HUES48 (cell line): ENCODE measurements around the gene GMPPB.

ENCODE experiments used
- H3K27ac ChIP-seq: one replicate; pipeline ENCODE4 v1.7.0; 2013; ENCODE audit warnings: low read depth, low read length, inconsistent platforms
- H3K27me3 ChIP-seq: 2 replicates; pipeline ENCODE4 v1.6.1; 2013; ENCODE audit warnings: mild to moderate bottlenecking, low read length; ENCODE audit not compliant: control insufficient read depth, insufficient read depth
- H3K36me3 ChIP-seq: 2 replicates; pipeline ENCODE4 v1.6.1; 2013; ENCODE audit warnings: low read length; ENCODE audit not compliant: control insufficient read depth, insufficient read depth
- H3K4me1 ChIP-seq: 2 replicates; pipeline ENCODE4 v1.6.1; 2013; ENCODE audit warnings: mild to moderate bottlenecking, low read length; ENCODE audit not compliant: control insufficient read depth, insufficient read depth
- H3K4me3 ChIP-seq: 2 replicates; pipeline ENCODE4 v1.5.1; 2013; ENCODE audit warnings: mild to moderate bottlenecking, low read depth, low read length
- H3K9ac ChIP-seq: 2 replicates; pipeline ENCODE4 v1.6.1; 2013; ENCODE audit warnings: mild to moderate bottlenecking, low read depth, low read length, moderate library complexity
- H3K9me3 ChIP-seq: 2 replicates; pipeline ENCODE4 v1.6.1; 2013; ENCODE audit warnings: low read length; ENCODE audit not compliant: control insufficient read depth, insufficient read depth

GMPPB gene

DNA sequence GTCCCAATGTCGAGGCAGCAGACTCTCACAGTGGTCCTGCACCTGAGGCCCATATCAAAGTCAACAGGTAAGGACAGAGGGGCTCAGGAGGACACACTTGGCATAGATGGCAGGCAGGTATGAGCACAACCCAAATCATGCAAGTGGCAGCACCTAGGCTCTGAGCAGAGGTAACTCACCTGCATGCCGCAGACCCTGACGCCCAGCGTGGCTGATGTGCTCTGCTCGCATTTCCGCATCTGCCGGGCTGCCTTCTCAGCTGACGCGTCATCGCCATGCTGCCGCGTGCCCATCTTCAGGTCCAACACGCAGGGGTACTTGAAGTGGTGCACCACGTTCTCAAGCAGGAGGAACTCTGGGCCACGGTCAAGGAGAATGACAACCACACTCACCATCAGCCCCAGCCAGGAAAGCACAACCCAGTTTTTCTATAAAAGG, 4.2 kb upstream of the GMPPB start:
- H3K36me3 ChIP-seq, result peaks cover 55% of the 10 kb centered on the region

DNA sequence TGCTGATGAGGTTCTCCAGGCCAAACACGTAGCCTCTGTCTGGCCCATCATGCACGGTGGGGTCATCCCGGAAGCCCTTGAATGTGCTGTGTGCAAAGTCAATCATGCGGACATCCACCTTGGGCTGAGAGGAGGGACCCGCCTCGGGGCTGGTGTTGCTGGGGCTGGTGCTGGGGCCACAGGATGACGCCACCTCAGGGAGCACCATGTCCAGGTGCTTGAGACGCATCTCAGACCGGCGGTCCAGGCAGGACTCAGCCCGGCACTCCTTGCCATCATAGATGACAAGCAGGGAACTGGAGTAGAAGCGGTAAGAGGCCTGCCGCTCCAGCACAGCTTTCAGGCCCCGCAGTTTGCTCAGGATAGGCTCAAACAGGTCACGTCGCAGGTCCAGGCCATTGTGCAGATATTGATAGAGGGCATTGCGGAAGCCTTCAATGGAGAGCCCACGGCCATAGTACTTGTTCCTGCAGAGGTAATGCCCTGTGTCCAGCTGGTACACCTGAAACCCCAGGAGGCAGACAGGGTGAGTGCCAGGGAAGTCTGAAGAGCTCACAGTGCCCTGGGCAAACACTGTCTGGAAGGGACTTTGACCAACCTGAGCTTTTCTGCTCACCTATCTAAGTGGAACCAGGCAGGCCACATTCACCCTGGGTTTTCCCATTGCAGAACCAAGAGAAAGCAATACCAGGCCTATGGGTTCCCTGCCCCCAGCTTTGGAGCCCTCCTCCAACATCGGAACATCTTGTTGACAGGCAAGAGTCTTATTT, 3.6 kb upstream of the GMPPB start:
- H3K36me3 ChIP-seq, result peaks cover 52% of the 10 kb centered on the region
- no peak overlapping the region for H3K27ac ChIP-seq
- H3K4me3 ChIP-seq, result no peak overlapping the region
- no peak overlapping the region for H3K9ac ChIP-seq
- H3K4me1 ChIP-seq, result peaks cover 4% of the 10 kb centered on the region; the same call in 1 of the 2 replicates
- no peaks in the 10 kb centered on the region for H3K9me3 ChIP-seq
- no peaks in the 10 kb centered on the region for H3K27me3 ChIP-seq

More for the DNA sequence above, 4.2 kb upstream of the GMPPB start:
- H3K4me3 ChIP-seq, result no peak overlapping the region
- H3K9me3 ChIP-seq, result no peaks in the 10 kb centered on the region
- peaks cover 4% of the 10 kb centered on the region; the same call in 1 of the 2 replicates for H3K4me1 ChIP-seq
- H3K27ac ChIP-seq, result no peak overlapping the region
- no peak overlapping the region for H3K9ac ChIP-seq
- no peaks in the 10 kb centered on the region for H3K27me3 ChIP-seq

DNA sequence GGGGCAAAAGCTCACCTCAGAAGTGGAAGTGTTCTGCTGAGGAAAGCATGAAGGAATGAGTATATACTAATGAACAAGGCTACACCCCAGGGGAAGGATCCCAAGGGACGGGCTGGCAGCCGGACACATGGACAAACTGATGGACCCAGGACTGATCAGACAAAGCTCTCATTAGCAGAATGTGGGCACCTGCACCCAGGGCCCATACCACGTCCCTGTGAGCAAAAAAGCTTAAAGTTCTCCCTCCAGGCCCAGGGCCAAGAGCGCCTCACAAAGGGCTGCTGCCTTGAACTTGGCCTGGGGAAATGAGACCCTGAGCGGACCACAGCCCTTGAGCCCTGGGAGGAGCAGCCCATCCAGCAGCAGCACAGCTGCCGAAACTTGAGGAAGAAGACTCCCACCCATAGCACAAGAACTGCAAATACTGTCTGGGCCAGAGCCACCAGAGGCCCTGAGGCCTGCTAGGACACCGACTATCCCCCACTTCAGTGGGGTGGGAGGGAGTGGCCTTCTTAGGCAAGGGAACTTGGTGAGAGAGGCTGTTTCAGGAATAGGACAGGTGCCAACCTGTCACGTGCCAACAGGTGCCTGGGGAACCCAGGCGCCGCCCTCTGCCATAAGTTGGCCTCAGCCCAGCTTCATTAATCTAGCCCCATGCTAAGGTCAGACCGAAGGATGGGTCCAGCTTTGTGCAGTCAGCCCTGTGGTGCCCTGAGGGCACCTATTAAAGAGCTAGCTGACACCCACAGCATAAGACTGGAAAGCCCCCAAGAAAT, 2.3 kb upstream of the GMPPB start:
- Histone ChIP-seq H3K36me3 (peaks cover 52% of the 10 kb centered on the region), H3K4me1 (peaks cover 4% of the 10 kb centered on the region; the same call in 1 of the 2 replicates), H3K9ac (no peak overlapping the region), H3K9me3 (no peaks in the 10 kb centered on the region), H3K27ac (no peak overlapping the region), H3K4me3 (no peak overlapping the region), H3K27me3 (no peaks in the 10 kb centered on the region)

DNA sequence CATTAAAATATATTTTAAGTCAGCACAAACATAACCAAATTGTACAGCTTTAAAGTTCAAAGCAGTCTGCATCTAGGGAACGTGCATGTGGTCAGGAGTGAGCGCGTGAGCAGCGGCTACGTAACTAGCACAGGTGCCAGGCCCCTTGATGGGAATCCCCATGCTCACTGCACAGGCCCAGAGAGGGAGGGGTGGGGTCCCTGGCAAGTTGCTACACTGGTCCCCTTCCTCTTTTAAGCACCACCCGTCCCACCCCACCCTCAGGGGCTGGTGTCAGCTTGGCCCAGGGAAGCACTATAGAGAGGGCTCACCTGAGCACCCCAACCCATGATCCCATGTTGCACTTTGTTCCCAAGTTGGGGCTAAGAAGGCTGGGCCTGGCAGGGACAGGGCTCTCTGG, 835 bp upstream of the GMPPB start:
- no peaks in the 10 kb centered on the region for H3K27me3 ChIP-seq

GRCh38 chr3:49723296-49723627, 489 bp downstream of the GMPPB start:
- H3K36me3 ChIP-seq, result peaks cover 51% of the 10 kb centered on the region
- H3K9me3 ChIP-seq, result no peaks in the 10 kb centered on the region
- H3K9ac ChIP-seq, result peak overlapping the region; percentile 90
- peaks cover 4% of the 10 kb centered on the region; the same call in 1 of the 2 replicates for H3K4me1 ChIP-seq
- peak overlapping the region; percentile 96 for H3K4me3 ChIP-seq
- peak overlapping the region; percentile 90 for H3K27ac ChIP-seq
- no peaks in the 10 kb centered on the region for H3K27me3 ChIP-seq

More for the DNA sequence above, 835 bp upstream of the GMPPB start:
- H3K4me1 ChIP-seq, result peaks cover 4% of the 10 kb centered on the region; the same call in 1 of the 2 replicates
- H3K36me3 ChIP-seq, result peaks cover 53% of the 10 kb centered on the region
- peak overlapping the region; percentile 92 for H3K9ac ChIP-seq
- peak overlapping the region; percentile 90 for H3K27ac ChIP-seq
- no peaks in the 10 kb centered on the region for H3K9me3 ChIP-seq
- peak overlapping the region; percentile 96 for H3K4me3 ChIP-seq

GRCh38 chr3:49722896-49723295, 855 bp downstream of the GMPPB start:
- peaks cover 4% of the 10 kb centered on the region; the same call in 1 of the 2 replicates for H3K4me1 ChIP-seq
- peak overlapping the region; percentile 96 for H3K4me3 ChIP-seq
- peak overlapping the region; percentile 90 for H3K9ac ChIP-seq
- peak overlapping the region; percentile 90 for H3K27ac ChIP-seq
- no peaks in the 10 kb centered on the region for H3K9me3 ChIP-seq
- peaks cover 47% of the 10 kb centered on the region for H3K36me3 ChIP-seq
- H3K27me3 ChIP-seq, result no peaks in the 10 kb centered on the region

DNA sequence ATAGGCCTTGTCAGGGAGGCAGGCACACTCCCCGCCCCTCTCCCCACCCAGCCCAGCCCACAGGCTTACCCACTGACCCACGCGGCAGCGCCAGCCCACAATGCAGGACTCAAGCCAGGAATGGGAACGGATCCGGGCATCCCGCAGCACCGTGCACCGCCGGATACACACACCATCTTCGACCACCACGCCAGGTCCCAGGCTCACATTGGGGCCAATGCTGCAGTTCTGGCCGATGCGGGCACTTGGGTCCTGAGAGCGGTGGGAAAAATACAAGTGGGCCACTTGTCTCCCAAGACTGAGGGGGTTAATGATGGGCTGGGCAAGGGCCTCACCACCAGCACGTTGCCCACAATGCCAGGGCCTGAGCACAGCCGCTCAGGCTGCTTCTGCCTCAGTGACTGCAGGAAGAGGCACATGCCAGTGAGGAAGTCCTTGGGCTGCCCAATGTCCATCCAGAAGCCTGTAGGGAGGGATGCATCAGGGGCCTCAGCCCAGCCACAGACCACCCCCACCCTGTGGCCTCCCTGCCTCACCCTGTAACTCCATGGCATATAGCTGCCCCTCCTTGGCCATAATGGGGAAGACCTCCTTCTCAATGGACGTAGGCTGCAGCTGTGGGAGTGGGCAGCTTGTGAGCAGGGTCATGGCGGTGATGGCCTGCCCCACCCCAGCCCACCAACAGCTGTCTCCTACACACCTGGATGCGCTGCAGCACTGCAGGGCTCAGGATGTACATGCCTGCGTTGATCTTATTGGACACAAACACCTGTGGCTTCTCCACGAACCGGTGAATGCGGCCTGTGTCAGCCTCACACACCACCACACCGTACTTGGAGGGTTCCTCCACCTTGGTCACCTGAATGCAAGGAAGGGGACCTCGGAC, 1.6 kb downstream of the GMPPB start:
- no peak overlapping the region; the same call in 1 of the 2 replicates for H3K4me3 ChIP-seq
- no peaks in the 10 kb centered on the region for H3K27me3 ChIP-seq
- H3K9ac ChIP-seq, result no peak overlapping the region
- H3K27ac ChIP-seq, result no peak overlapping the region
- H3K4me1 ChIP-seq, result peaks cover 4% of the 10 kb centered on the region; the same call in 1 of the 2 replicates
- peaks cover 40% of the 10 kb centered on the region for H3K36me3 ChIP-seq
- H3K9me3 ChIP-seq, result no peaks in the 10 kb centered on the region

- Histone ChIP-seq H3K9me3 (no peaks in the 10 kb centered on the region), H3K9ac (no peak overlapping the region), H3K4me3 (no peak overlapping the region), H3K36me3 (peaks cover 34% of the 10 kb centered on the region), H3K4me1 (peaks cover 4% of the 10 kb centered on the region; the same call in 1 of the 2 replicates), H3K27ac (no peak overlapping the region), H3K27me3 (no peaks in the 10 kb centered on the region)
Observed at GRCh38 chr3:49721596-49721895, 2.2 kb downstream of the GMPPB start.

GRCh38 chr3:49720855-49721595, 2.7 kb downstream of the GMPPB start:
- H3K27me3 ChIP-seq, result no peaks in the 10 kb centered on the region
- no peaks in the 10 kb centered on the region for H3K9me3 ChIP-seq
- H3K9ac ChIP-seq, result no peak overlapping the region
- peaks cover 4% of the 10 kb centered on the region; the same call in 1 of the 2 replicates for H3K4me1 ChIP-seq
- no peak overlapping the region for H3K4me3 ChIP-seq
- H3K27ac ChIP-seq, result no peak overlapping the region
- H3K36me3 ChIP-seq, result peaks cover 33% of the 10 kb centered on the region

GRCh38 chr3:49719214-49719884, 4.4 kb downstream of the GMPPB start, which contains the start of gene AMIGO3:
Gene AMIGO3 (minus strand): TSS chr3:49719684. CDS start chr3:49719465, 219 bp downstream.
- H3K4me1 ChIP-seq, result peaks cover under 1% of the 10 kb centered on the region; the same call in 1 of the 2 replicates
- peak within 1 kb of the TSS; percentile 84 for H3K4me3 ChIP-seq
- peak within 1 kb of the TSS; percentile 75 for H3K9ac ChIP-seq
- no peaks in the 10 kb centered on the region for H3K9me3 ChIP-seq
- H3K27ac ChIP-seq, result peak within 1 kb of the TSS; percentile 61
- H3K36me3 ChIP-seq, result peaks cover 30% of the 10 kb centered on the region
- no peaks in the 10 kb centered on the region for H3K27me3 ChIP-seq
